ENCODE results near the gene CRY2. TPM values are rescaled to one million over a fixed set of nuclear protein-coding genes. Genes with fewer than 3 reads are reported as not detected.

Gene CRY2
- total and polyA plus RNA-seq, 2 experiments from 2014 or later: 9.5 to 15.4 TPM

DNA sequence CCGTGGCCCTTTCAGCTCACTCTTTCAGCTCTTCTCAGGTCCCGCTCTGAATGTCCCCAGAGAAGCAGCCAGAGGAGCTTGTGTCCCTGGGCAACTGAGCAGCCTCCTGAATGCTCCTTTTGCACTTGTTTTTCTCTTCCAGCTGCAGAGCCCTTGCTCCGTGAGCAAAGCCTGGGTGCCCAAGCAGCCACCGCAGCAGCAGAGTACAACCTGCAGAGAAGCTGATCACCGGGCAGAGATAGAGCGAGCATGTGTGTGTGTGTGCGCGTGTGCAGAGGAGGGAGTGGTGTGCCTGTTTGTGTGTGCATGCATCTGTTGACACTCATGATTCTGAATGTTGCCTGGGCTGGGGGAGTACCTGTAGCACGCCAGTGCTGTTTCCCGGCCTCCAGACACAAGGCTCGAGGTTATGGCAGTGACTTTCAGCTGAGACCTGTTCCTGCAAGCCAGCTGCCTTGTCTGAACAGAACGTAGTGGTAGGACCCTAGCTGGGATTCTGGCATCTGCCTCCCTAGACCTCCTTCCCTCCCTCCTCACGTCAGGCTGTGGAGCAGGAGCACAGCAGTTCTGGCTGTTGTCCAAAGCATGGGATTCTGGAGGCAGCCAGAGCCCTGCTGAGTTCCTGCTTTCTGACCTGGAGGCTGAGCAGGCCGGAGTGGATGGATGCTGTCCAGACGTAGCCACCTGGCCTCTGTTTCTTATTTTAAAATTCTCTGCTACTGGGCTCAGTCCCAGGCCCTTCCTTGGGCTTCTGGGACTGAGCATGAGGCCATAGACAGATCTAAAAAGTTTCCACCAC, 33.7 kb downstream of the CRY2 start:
- DNase-seq (ENCODE audit: low spot score) (no peak), ATAC-seq (no peak)
- H3K4me1 Mint-ChIP-seq: peaks cover 14% of the 10 kb centered on the region
- Histone ChIP-seq H3K9me2 (ENCODE audit: insufficient read depth) (no peaks in the 10 kb centered on the region), H3K36me3 (ENCODE audit: insufficient read depth) (no peaks in the 10 kb centered on the region), H3K4me3 (no peak overlapping the region), H3K79me2 (replicated peaks; ENCODE audit: insufficient read depth) (no peaks in the 10 kb centered on the region), H3K27me3 (ENCODE audit: insufficient read depth) (no peaks in the 10 kb centered on the region), H3F3A (replicated peaks; ENCODE audit: low read depth) (no peaks in the 10 kb centered on the region), H3K4me2 (no peak overlapping the region), H3K27ac (ENCODE audit: low read depth) (no peak overlapping the region), H2AFZ (no peak overlapping the region), H4K20me1 (replicated peaks; ENCODE audit: insufficient read depth) (no peaks in the 10 kb centered on the region), H3K4me1 (ENCODE audit: insufficient read depth) (peaks cover 12% of the 10 kb centered on the region)
- TF ChIP-seq CTCF (conservative IDR thresholded peaks at IDR 0.05; ENCODE audit: low read depth in 2 of 2): no peak
- no peak for TF ChIP-seq EZH2phosphoT487 (IDR thresholded peaks at IDR 0.05; ENCODE audit: unreplicated experiment)
- TF ChIP-seq ZNF462 (CRISPR knock-in tag; IDR thresholded peaks at IDR 0.05): no peak
- no peak for TF ChIP-seq ZNF331 (CRISPR knock-in tag; IDR thresholded peaks at IDR 0.05; ENCODE audit: low read depth)
- no peak for TF ChIP-seq JUNB (IDR thresholded peaks at IDR 0.05; ENCODE audit: unreplicated experiment)
- TF ChIP-seq ZNF114 (CRISPR knock-in tag; IDR thresholded peaks at IDR 0.05): no peak
- no peak for TF ChIP-seq CREB1 (CRISPR knock-in tag; IDR thresholded peaks at IDR 0.05; ENCODE audit: low read depth)
- TF ChIP-seq ETS1 (IDR thresholded peaks at IDR 0.05): no peak
- TF ChIP-seq STAT1 (IDR thresholded peaks at IDR 0.05; ENCODE audit: unreplicated experiment): no peak
- TF ChIP-seq POLR2AphosphoS5 (IDR thresholded peaks at IDR 0.05; ENCODE audit: low read depth): no peak
- TF ChIP-seq NANOG (IDR thresholded peaks at IDR 0.05; ENCODE audit: borderline replicate concordance): no peak
- TF ChIP-seq REST (IDR thresholded peaks at IDR 0.05; ENCODE audit: unreplicated experiment): no peak
- peaks cover 4% of the 10 kb centered on the region for H3K27me3 Mint-ChIP-seq (ENCODE audit: insufficient read depth, low read depth, poor library complexity)
- H3K27ac Mint-ChIP-seq: peak overlapping the region; percentile 5; the same call in 1 of the 2 replicates
- no peaks in the 10 kb centered on the region for H3K9me3 Mint-ChIP-seq
- no peak overlapping the region for H3K4me3 Mint-ChIP-seq
- no peaks in the 10 kb centered on the region; the same call in 2 of the 3 replicates for H3K36me3 Mint-ChIP-seq (ENCODE audit: low read depth)

All from GM23338 (cell line).